Right lobe of liver (tissue), 6 donors: ENCODE measurements around the gene GAPVD1. TPM values are rescaled to one million over a fixed set of nuclear protein-coding genes. Genes with fewer than 3 reads are reported as not detected.

Source experiments
- ATAC-seq, 4 donors: fragments of 200-7000 bp; cut with Tn5 transposase; one replicate each; pipeline ENCODE4 v1.9.1; 2020; ENCODE audit warnings: mild to moderate bottlenecking in 4 of 4, moderate library complexity in 4 of 4
- DNase-seq, 3 donors: peaks; one replicate each; pipeline ENCODE4 v3.0.0-alpha.2; 2020
- H3K27ac ChIP-seq, 3 donors: fragments of 200-600 bp; one replicate each; pipeline ENCODE4 v1.8.0; 2022
- H3K27me3 ChIP-seq, 2 donors: fragments of 200-600 bp; one replicate each; pipeline ENCODE4 v1.8.0; 2022
- H3K36me3 ChIP-seq, 4 donors: fragments of 200-600 bp; sonication (generic) in 1 of 4; one replicate each; pipeline versions ENCODE4 v1.5.1 to v1.8.0; 2017 to 2022; ENCODE audit warnings: control low read depth in 1 of 4
- H3K4me1 ChIP-seq, 4 donors: fragments of 200-600 bp; sonication (generic) in 1 of 4; one replicate each; pipeline versions ENCODE4 v1.5.1 to v1.8.0; 2017 to 2022; ENCODE audit warnings: control low read depth in 1 of 4
- H3K4me3 ChIP-seq, 3 donors: fragments of 200-600 bp; one replicate each; pipeline ENCODE4 v1.8.0; 2022
- H3K9me3 ChIP-seq, 4 donors: fragments of 200-600 bp; sonication (generic) in 1 of 4; one replicate each; pipeline versions ENCODE4 v1.5.1 to v1.8.0; 2017 to 2022; ENCODE audit warnings: control low read depth in 1 of 4
- CTCF ChIP-seq, 4 donors: fragments of 200-600 bp in 3 of 4; fragments of 450-650 bp in 1 of 4; IDR thresholded peaks; one replicate each; pipeline versions ENCODE4 v1.5.1 to v1.8.0; 2016 to 2022; ENCODE audit warnings: antibody characterized with exemption in 4 of 4, mild to moderate bottlenecking in 2 of 4
- POLR2A ChIP-seq: fragments of 450-650 bp; IDR thresholded peaks from one replicate; pipeline ENCODE4 v1.6.1; 2017; ENCODE audit warnings: antibody characterized with exemption, mild to moderate bottlenecking
- WGBS: methylation state at CpG from one replicate; pipeline ENCODE4 v1.1.6; 2018; ENCODE audit warnings: low coverage, low lambda C conversion rate; ENCODE audit not compliant: insufficient coverage; ENCODE audit errors: missing lambda C conversion rate; 5-methylcytosine and 5-hydroxymethylcytosine counted together
- intact Hi-C, 2 donors: fragments of 100-400 bp; cut with DNase I; formaldehyde crosslinking; loops; one replicate each; pipeline versions ENCODE4 v1.11.2 to v1.14.1; 2022
- total RNA-seq, 6 experiments: library from RNA; depleted of rRNA in 2 of 6; stranded (reverse); fragments of >200 nt in 2 of 6; fragmentation: NEBNext Ultra II Directional in 3 of 6; extraction: Animal tissue kit (Norgen Biotek cat#: 25700) in 3 of 6; gene quantifications; one replicate each; pipeline versions ENCODE4 v1.1.0 to v1.2.4, GENCODE V29; 2016 to 2023
- donor health status: DM: no; HTN: yes; CAD: no.
- donor health status: DM: no; HTN: no; CAD: no.
- donor health status: DM: no; HTN: no; CAD: no.
- donor health status: DM: no; HTN: yes; CAD: no.
- donor health status: DM: no; HTN: yes; CAD: no.

The GAPVD1 gene
- total RNA-seq, 6 experiments from 2014 or later: 15.7 to 24.1 (median 21.1) TPM

DNA sequence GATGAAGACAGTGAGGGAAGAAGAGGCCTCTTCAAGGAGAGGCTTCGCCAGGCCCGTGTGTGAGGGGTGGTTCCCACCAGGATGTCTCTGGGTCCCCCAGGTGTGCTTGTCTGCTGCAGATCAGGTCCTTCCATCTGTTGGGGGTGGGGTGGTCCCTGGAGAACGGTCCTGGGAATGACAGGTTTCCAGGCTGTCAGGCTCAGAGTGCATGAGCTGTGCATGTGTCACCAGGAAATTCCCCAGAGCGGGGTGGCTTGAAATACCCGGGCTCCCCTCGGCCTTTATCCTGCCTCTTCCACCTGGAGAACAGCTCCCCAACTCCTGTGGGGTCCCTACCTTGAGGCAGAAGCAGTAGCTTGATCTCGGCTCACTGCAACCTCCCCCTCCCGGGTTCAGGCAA lies 118.8 kb downstream of the GAPVD1 start:
- Histone ChIP-seq H3K9me3 (no peaks in the 10 kb centered on the region), H3K4me1 (no peaks in the 10 kb centered on the region), H3K36me3 (no peaks in the 10 kb centered on the region), H3K27me3 (no peaks in the 10 kb centered on the region), H3K4me3 (no peak overlapping the region), H3K27ac (no peak overlapping the region)
- 86% methylated on average over 2 of the region's 8 CpGs for WGBS
- peak in 2 of 4 donors; percentile 6 to 34 for ATAC-seq
- intact Hi-C loops: no loop called here
- DNase-seq: no peak
- TF ChIP-seq CTCF (IDR thresholded peaks at IDR 0.05): no peak
- TF ChIP-seq POLR2A: no peak

DNA sequence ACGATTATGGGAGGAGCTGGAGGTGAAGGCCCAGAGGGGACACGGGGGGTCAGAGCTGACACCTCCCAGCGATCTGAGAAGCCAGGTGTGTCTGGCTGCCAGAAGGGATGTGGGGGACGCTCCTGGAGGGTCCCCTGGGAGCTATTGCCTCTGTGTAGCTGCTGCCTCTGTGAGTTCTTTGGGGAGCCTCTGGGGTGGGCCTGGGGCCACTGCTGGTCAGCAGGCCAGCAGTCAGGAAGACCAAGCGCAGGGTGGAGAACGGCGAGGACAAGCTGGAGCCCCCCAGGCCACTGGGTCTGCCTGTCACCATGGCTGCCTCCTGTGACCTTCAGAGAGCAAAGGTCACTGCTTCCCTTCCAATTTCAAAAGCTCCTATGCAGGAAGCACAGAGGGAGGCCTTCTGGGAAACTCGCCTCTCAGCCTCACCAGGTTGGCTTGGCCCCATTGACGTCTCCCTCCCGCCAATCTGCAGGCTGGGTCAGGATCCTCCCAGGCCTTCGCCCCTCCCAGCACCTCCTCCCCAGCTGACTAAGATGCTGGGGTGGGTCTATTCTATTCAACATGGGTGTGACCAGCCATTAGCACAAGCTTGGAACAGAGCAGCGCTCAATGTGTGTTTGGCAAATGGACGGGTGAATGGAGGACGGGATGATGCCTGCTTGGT lies 126.4 kb downstream of the GAPVD1 start:
- Histone ChIP-seq H3K27ac (no peak overlapping the region), H3K4me3 (no peak overlapping the region), H3K9me3 (no peaks in the 10 kb centered on the region), H3K4me1 (peaks cover 0 to 7% (median 0%) of the 10 kb centered on the region in 4 donors), H3K36me3 (no peaks in the 10 kb centered on the region), H3K27me3 (no peaks in the 10 kb centered on the region)
- ATAC-seq (peak in 1 of 4 donors; percentile 16), DNase-seq (no peak)
- intact Hi-C loops: no loop called here
- TF ChIP-seq POLR2A: no peak
- TF ChIP-seq CTCF (IDR thresholded peaks at IDR 0.05): no peak
- 53% methylated on average over 3 of the region's 14 CpGs for WGBS

DNA sequence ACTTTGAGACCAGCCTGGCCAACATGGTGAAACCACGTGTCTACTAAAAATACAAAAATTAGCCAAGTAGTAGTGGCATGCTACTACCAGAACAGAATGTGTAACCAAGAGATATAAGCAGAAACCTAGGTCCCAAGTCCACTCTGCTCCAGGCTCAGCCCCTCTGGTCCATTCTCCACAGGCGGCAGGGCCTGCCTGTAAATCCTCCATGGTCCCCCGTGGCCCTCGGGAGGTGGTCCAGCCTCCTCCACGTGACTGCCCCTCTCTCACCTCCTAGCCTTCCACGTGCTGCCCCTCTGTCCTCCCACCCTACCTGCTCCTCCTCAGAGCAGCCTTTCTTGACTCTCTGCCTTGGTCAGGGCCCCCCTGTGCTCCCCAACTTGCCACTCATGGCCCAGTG lies 127.4 kb downstream of the GAPVD1 start:
- DNase-seq (peak in 1 of 3 donors; percentile 56), ATAC-seq (peak; percentile 76 to 82 (median 81))
- no peaks in the 10 kb centered on the region for H3K36me3 ChIP-seq
- 31% methylated on average over 3 of the region's 6 CpGs for WGBS
- no peaks in the 10 kb centered on the region for H3K9me3 ChIP-seq
- no peaks in the 10 kb centered on the region for H3K27me3 ChIP-seq
- intact Hi-C loops: no loop called here
- H3K27ac ChIP-seq: no peak overlapping the region
- H3K4me1 ChIP-seq: peaks cover 0 to 7% (median 0%) of the 10 kb centered on the region in 4 donors
- no peak for TF ChIP-seq CTCF (IDR thresholded peaks at IDR 0.05)
- no peak for TF ChIP-seq POLR2A
- no peak overlapping the region for H3K4me3 ChIP-seq

DNA sequence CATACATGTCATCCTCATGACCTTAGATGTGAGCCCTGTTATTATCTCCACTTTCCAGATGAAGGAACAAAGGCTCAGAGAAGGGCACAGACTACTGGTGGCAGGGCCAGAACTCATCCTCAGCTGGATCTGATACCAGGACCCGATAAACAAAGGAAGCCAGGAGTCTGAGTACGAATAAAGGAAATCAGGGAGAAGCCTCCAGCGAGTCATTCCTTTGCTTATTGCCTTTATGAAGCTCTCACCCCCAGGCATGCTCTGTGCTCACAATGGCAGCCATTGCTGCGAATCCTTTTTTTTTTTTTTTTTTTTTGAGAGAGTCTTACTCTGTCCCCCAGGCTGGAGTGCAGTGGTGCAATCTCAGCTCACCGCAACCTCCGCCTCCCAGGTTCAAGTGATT lies 130.1 kb downstream of the GAPVD1 start:
- Histone ChIP-seq H3K9me3 (no peaks in the 10 kb centered on the region), H3K4me1 (peaks cover 0 to 7% (median 0%) of the 10 kb centered on the region in 4 donors), H3K4me3 (no peak overlapping the region), H3K27me3 (no peaks in the 10 kb centered on the region), H3K27ac (no peak overlapping the region), H3K36me3 (no peaks in the 10 kb centered on the region)
- TF ChIP-seq POLR2A (no peak), CTCF (IDR thresholded peaks at IDR 0.05) (no peak)
- intact Hi-C loops: no loop called here
- ATAC-seq: no peak
- WGBS: 93% methylated on average over 3 of the region's 6 CpGs
- no peak for DNase-seq
